BLaER1 treated with 17β-estradiol and CSF1 and Interleukin-3, amounts not matched to agents 10 nM and 100 nM (cell line): ENCODE data around the gene STK24.

Experiments used
- H3K27ac ChIP-seq, 11 experiments: shearing (Covaris generic); formaldehyde crosslinking; 2 replicates each; pipeline ENCODE4 v1.8.1; 2022
- H3K27me3 ChIP-seq, 11 experiments: shearing (Covaris generic); formaldehyde crosslinking; 2 replicates each; pipeline ENCODE4 v1.8.1; 2022
- H3K36me3 ChIP-seq, 11 experiments: shearing (Covaris generic); formaldehyde crosslinking; 2 replicates each; pipeline ENCODE4 v1.8.1; 2022
- H3K4me1 ChIP-seq, 10 experiments: shearing (Covaris generic); formaldehyde crosslinking; 2 replicates each; pipeline ENCODE4 v1.8.1; 2022
- H3K4me2 ChIP-seq, 11 experiments: shearing (Covaris generic); formaldehyde crosslinking; 2 replicates each; pipeline ENCODE4 v1.8.1; 2022
- H3K4me3 ChIP-seq, 10 experiments: shearing (Covaris generic); formaldehyde crosslinking; 2 replicates each; pipeline ENCODE4 v1.8.1; 2022
- H3K9ac ChIP-seq, 11 experiments: shearing (Covaris generic); formaldehyde crosslinking; 2 replicates each; pipeline ENCODE4 v1.8.1; 2022
- H3K9me3 ChIP-seq, 11 experiments: shearing (Covaris generic); formaldehyde crosslinking; replicated peaks in 1 of 11; 2 replicates each; pipeline ENCODE4 v1.8.1; 2022
- H4K20me1 ChIP-seq, 11 experiments: shearing (Covaris generic); formaldehyde crosslinking; 2 replicates each; pipeline ENCODE4 v1.8.1; 2022
- Cebpa-rat ChIP-seq, 11 experiments: shearing (Covaris generic); IDR thresholded peaks; 2 replicates each; pipeline ENCODE4 v1.8.1; 2022

The STK24 gene

DNA sequence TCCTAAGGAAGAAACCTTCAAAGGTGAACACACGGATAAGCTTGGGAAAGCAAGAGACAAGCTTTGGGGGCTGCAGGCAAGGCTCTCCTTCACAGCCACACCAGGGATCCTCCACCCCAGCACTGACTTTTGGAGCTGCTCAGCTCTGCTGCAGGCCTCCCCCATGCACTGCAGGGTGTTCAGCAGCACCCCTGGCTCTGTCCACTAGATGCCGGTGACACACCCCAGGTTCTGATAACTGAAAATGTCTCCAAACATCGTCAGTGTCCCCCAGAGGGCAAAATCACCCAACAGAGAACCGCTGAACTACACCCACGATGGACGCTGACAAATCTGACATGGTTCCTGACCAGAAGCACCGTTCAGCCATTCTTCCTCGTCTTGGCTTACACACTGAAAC lies 90.5 kb downstream of the STK24 start:
- Histone ChIP-seq H3K9ac (no peak overlapping the region), H3K27me3 (no peaks in the 10 kb centered on the region), H3K4me3 (no peak overlapping the region), H4K20me1 (peaks cover 99 to 100% (median 100%) of the 10 kb centered on the region in 11 experiments), H3K4me1 (peaks cover 77 to 95% (median 88%) of the 10 kb centered on the region in 10 experiments), H3K27ac (peak overlapping the region in 1 of 11 experiments; percentile 71; a peak in 1 of 22 replicates), H3K4me2 (peak overlapping the region in 6 of 11 experiments; percentile 6 to 91 (median 86); a peak in 10 of 22 replicates), H3K36me3 (peaks cover 10 to 52% (median 33%) of the 10 kb centered on the region in 11 experiments; a peak in 21 of 22 replicates), H3K9me3 (no peaks in the 10 kb centered on the region)
- TF ChIP-seq Cebpa-rat (IDR thresholded peaks at IDR 0.05): no peak

DNA sequence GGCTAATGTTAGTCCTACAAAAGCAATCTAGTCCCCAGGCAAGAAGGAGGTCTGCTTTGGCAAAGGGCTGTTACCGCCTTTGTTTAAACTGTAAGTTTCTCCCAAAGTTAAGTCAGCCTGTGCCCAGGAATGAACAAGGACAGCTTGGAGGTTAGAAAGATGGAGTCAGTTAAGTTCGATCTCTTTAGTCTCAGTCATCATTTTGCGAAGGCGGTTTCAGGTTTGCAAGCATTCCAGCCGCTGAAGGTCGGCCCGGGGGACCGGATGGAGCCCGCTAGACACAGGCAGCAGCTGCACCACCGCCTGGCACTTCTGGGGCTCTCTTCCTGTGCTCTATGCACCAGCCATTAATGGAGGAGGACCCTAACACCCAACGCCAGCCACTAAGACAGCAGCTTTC lies 91.3 kb downstream of the STK24 start:
- Histone ChIP-seq H3K4me1 (peaks cover 68 to 95% (median 85%) of the 10 kb centered on the region in 10 experiments), H3K27me3 (no peaks in the 10 kb centered on the region), H4K20me1 (peaks cover 99 to 100% (median 100%) of the 10 kb centered on the region in 11 experiments), H3K27ac (peak overlapping the region in 7 of 11 experiments; percentile 11 to 71 (median 46); a peak in 10 of 22 replicates), H3K36me3 (peaks cover 18 to 52% (median 35%) of the 10 kb centered on the region in 11 experiments; a peak in 21 of 22 replicates), H3K4me3 (no peak overlapping the region), H3K9me3 (no peaks in the 10 kb centered on the region), H3K4me2 (peak overlapping the region in 10 of 11 experiments; percentile 22 to 91 (median 69); a peak in 18 of 22 replicates), H3K9ac (peak overlapping the region in 4 of 11 experiments; percentile 24 to 49 (median 42); a peak in 7 of 22 replicates)
- TF ChIP-seq Cebpa-rat (IDR thresholded peaks at IDR 0.05): no peak

DNA sequence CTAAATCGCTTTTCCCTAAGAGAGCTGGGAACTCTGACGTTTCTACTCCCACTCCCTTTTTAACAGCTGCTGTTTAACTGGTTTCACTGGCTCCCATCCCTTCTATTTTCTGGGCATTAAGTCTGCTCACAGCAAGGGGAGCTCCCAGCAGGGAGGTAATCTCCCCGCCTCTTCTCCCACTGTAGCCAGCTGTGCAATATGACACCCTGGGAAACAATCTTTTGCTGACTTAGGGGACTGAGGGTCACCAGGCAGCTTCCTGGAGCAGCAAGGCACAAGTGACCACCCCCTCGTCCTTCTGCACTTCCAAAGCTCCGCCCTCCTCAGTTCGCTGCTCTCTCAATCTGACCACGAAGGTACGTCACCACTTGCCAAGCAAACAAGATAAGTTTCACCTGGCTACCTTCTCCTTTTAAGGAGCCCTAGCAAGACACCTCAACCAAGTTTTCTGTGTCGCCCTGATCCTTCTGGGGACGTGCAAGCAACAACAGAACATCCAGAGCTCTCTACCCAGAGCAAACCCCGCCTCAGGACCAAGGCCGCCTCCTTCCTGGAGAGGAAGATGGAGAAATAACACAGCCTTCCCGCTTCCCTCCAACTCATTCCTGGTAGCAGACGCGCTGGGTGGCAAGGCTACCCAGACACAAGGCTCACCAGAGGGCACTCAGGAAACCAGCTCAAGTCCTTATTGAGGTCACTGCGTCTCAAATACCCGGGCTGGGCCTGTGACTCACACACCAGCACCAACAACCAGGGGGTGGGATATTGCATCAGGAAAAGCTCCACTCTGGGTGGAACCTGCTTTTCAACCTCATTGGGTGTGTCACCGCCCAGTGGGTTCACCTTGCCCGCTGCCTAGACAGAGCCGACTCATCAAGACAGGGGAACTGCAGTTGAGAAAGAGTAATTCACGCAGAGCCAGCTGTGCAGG lies 92.4 kb downstream of the STK24 start:
- Histone ChIP-seq H3K4me1 (peaks cover 58 to 96% (median 82%) of the 10 kb centered on the region in 10 experiments), H3K36me3 (peaks cover 13 to 46% (median 29%) of the 10 kb centered on the region in 11 experiments; a peak in 21 of 22 replicates), H3K9ac (peak overlapping the region in 5 of 11 experiments; percentile 20 to 49 (median 40); a peak in 8 of 22 replicates), H3K27me3 (no peaks in the 10 kb centered on the region), H3K4me2 (peak overlapping the region; percentile 22 to 91 (median 69); a peak in 20 of 22 replicates), H3K9me3 (no peaks in the 10 kb centered on the region), H3K4me3 (peak overlapping the region in 1 of 10 experiments; percentile 20; a peak in 1 of 20 replicates), H3K27ac (peak overlapping the region in 8 of 11 experiments; percentile 2 to 71 (median 52); a peak in 11 of 22 replicates), H4K20me1 (peaks cover 98 to 100% (median 100%) of the 10 kb centered on the region in 11 experiments)
- TF ChIP-seq Cebpa-rat (IDR thresholded peaks at IDR 0.05): peak in 2 of 11 experiments; percentile 48 to 61; a peak in 3 of 22 replicates

DNA sequence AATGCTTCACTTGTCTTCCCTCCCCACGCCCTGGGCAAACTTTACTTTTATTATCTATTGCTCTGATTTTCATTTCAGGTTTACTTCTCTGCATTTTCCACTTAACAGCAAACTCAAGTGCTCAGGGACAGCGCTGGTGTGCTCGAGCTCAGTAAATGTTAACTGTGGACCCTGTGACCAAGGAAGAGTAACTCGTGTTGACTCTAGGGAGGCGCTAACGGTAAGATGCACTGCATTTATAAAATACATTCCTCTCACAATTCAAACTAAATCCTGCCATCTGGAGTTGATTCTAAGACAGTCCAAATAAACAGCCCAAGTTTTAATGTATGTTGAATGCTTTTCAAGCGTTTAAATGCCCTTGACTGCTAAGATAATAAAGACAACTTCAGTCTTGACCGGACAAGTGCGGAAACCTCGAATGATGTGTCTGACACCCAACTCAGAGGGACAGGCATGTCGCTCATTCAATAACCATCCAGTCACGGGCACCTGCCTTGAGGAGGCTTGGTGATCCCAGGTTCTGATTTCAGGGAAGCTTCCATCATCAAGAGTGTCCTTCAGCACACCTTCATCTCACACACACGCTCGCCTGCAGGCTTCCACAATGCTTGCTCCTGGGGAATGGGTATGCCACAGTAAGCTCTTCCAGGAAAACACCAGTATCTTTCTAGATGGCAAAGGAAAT lies 93.2 kb downstream of the STK24 start:
- peak overlapping the region; percentile 49 to 91 (median 73) for H3K4me2 ChIP-seq
- peak overlapping the region in 1 of 10 experiments; percentile 20; a peak in 1 of 20 replicates for H3K4me3 ChIP-seq
- no peak for TF ChIP-seq Cebpa-rat (IDR thresholded peaks at IDR 0.05)
- H3K9ac ChIP-seq: peak overlapping the region in 2 of 11 experiments; percentile 17 to 44; a peak in 2 of 22 replicates
- peaks cover 13 to 43% (median 24%) of the 10 kb centered on the region in 11 experiments; a peak in 21 of 22 replicates for H3K36me3 ChIP-seq
- H3K4me1 ChIP-seq: peaks cover 53 to 97% (median 82%) of the 10 kb centered on the region in 10 experiments
- no peaks in the 10 kb centered on the region for H3K27me3 ChIP-seq
- H4K20me1 ChIP-seq: peaks cover 98 to 100% (median 100%) of the 10 kb centered on the region in 11 experiments
- no peaks in the 10 kb centered on the region for H3K9me3 ChIP-seq
- peak overlapping the region in 6 of 11 experiments; percentile 39 to 71 (median 54); a peak in 7 of 22 replicates for H3K27ac ChIP-seq

DNA sequence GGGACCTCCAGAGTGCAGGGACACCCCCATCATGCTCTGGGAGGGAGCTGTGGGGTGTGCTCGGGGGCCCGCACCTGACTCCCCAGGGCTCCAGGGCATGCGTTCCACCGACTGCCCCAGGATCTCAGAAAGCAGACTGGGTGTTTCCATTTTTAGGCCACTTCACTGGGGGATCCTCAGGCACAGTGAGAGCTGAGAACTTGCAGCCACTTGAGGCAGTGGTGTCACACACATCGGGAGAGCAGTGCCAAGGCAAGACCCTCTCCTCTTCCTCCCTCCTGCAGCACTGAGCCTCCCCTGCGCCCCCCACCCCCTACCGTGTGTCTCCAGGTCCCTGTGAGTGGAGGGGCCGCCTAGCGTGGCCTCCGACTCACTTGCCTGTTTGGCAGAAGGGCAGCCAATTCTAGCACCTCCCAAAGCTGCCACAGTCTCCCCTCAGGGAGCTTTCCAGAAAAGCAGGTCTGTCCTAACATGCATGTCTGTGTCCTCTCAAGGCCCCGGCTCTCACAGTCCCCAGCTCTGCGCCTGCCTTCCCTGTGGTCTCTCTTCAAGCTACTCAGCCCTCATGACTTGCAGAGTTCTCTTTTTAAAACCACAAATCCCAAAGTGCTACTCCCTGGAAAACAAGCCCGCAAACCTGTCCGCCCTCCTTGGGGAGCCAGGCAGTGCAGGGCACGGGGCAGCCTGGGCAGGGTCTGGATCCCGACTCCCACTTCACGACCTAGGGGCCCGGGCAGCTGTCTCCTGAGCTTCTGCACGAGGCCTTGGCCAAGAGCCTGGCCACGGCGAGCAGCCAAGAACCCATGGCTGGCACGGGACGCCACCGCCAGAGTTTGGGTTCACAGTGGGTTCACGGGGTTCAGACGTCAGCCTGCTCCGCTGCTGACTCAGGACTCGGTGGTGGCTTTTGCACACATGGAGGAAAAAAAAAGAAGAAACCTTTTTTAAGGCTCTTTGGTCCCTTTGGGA lies 94.1 kb downstream of the STK24 start:
- Histone ChIP-seq H3K4me1 (peaks cover 53 to 97% (median 83%) of the 10 kb centered on the region in 10 experiments), H3K36me3 (peaks cover 13 to 44% (median 27%) of the 10 kb centered on the region in 11 experiments; a peak in 21 of 22 replicates), H3K9ac (peak overlapping the region in 6 of 11 experiments; percentile 3 to 51 (median 20); a peak in 4 of 22 replicates), H4K20me1 (peaks cover 98 to 100% (median 100%) of the 10 kb centered on the region in 11 experiments), H3K4me3 (no peak overlapping the region), H3K4me2 (peak overlapping the region; percentile 49 to 91 (median 73)), H3K9me3 (no peaks in the 10 kb centered on the region), H3K27ac (0 out of 22 replicates have a peak overlapping the region, but pooled peaks of 2 of the 11 experiments have one; percentile 18 to 19), H3K27me3 (no peaks in the 10 kb centered on the region)
- no peak for TF ChIP-seq Cebpa-rat (IDR thresholded peaks at IDR 0.05)

DNA sequence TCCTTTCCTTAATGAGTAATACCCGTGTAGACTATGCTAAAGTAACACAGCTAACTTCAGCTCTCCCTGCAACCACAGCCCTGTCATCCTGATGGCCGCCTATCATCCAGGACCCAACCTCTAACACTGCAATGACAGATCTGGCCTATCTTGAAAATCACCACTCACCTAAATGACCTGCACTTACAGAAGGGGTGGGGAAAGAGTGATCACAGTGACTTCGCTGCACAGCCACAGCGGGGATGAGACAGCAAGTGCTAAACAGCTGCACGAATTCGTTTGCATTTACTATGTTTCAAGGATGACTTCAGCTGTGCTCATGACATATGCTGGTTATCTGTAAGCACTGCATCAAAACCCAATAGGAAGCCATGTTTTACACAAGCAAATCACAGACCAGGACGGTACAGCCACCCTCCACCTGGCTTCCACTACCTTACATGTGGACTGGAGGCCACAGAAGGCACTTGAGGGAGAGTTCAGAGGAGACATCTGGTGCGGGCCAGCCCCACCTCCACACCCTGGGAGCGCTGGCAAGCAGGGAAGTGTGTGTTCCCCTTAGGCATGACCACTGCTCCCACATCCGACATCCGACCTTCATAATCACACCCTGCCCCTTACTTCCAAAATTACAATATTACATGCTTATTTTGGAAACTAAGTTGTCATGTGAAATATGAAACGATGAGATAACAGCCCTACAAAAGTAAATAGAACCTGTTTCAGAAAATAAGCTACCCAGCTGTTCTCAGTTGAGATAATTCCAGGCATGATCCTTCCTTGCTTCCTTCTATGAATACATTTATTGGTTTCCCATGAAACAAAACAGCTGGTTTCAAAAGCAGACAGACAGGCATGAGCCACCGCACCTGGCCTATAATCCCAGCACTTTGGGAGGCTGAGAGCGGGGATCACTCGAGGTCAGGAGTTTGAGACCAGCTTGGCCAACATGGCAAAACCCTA lies 95.7 kb downstream of the STK24 start:
- Histone ChIP-seq H3K4me3 (no peak overlapping the region), H3K9me3 (no peaks in the 10 kb centered on the region), H3K4me1 (peaks cover 64 to 98% (median 87%) of the 10 kb centered on the region in 10 experiments), H3K36me3 (peaks cover 13 to 42% (median 27%) of the 10 kb centered on the region in 11 experiments; a peak in 21 of 22 replicates), H3K4me2 (peak overlapping the region in 4 of 11 experiments; percentile 1 to 35 (median 4); a peak in 2 of 22 replicates), H3K9ac (no peak overlapping the region), H4K20me1 (peaks cover 98 to 100% (median 100%) of the 10 kb centered on the region in 11 experiments), H3K27ac (no peak overlapping the region), H3K27me3 (no peaks in the 10 kb centered on the region)
- no peak for TF ChIP-seq Cebpa-rat (IDR thresholded peaks at IDR 0.05)
